ENCODE data around the gene SNX32. TPM values are rescaled to one million over a fixed set of nuclear protein-coding genes. Genes with fewer than 3 reads are reported as not detected.
"Not testable (repeated sequence)": the region's sequence is repeated elsewhere in the genome, so short reads cannot be mapped to it uniquely, and the experiment has no call there.

Gene SNX32
- total RNA-seq, 2 experiments from 2014 or later: 3.0 to 3.3 TPM

GRCh38 chr11:65816696-65817095 is 17.1 kb upstream of the SNX32 start:
- CTCF ChIA-PET: interaction anchor here (1.1 to 4.9 kb wide), 8 partner anchors 16 to 105 kb away, joined by 3 to 89 read pairs (median 8); partner anchors contain the start of genes AP5B1, KAT5 and SNX32
- POLR2A ChIA-PET: interaction anchor here (0.6 to 2.2 kb wide), 3 partner anchors 14 to 105 kb away, joined by 3 to 9 read pairs (median 3); partner anchors contain the start of genes AP5B1 and KAT5

GRCh38 chr11:65817312-65817834 is 16.4 kb upstream of the SNX32 start:
- CTCF ChIA-PET: interaction anchor here (0.5 to 4.9 kb wide), 18 partner anchors 15 to 184 kb away, joined by 3 to 89 read pairs (median 4); partner anchors contain the start of genes AP5B1, KAT5 and SNX32
- POLR2A ChIA-PET: interaction anchor here (0.7 to 2.2 kb wide), 4 partner anchors 37 to 860 kb away, joined by 3 to 9 read pairs (median 3); partner anchors contain the start of genes AP5B1 and KAT5

- POLR2A ChIA-PET: interaction anchor here (0.7 to 1.0 kb wide), 2 partner anchors 106 to 859 kb away, joined by 3 read pairs; partner anchors contain the start of gene KAT5
- CTCF ChIA-PET: interaction anchor here (0.5 to 4.9 kb wide), 32 partner anchors 10 to 191 kb away, joined by 3 to 89 read pairs (median 4); partner anchors contain the start of genes AP5B1, FOSL1, KAT5 and RNASEH2C
These were observed 15.7 kb upstream of the SNX32 start for GRCh38 chr11:65817835-65818680.

- ChIA-PET POLR2A (no interaction called here), CTCF (interaction anchor here (0.6 to 3.6 kb wide), 3 partner anchors 18 to 41 kb away, joined by 4 to 24 read pairs (median 5); partner anchors contain the start of gene AP5B1)
These were observed 12.7 kb upstream of the SNX32 start for GRCh38 chr11:65821107-65821506.

- ChIA-PET CTCF (interaction anchor here (0.8 to 3.6 kb wide), 4 partner anchors 10 to 46 kb away, joined by 3 to 24 read pairs (median 4); partner anchors contain the start of gene AP5B1), POLR2A (no interaction called here)
These were observed 10.8 kb upstream of the SNX32 start for GRCh38 chr11:65822776-65823528.

- ChIA-PET CTCF (interaction anchor here (0.9 to 2.4 kb wide), 7 partner anchors 8 to 161 kb away, joined by 3 to 17 read pairs (median 4); partner anchors contain the start of gene KAT5), POLR2A (interaction anchor here (0.6 kb wide), 1 partner anchor 35 kb away, joined by 3 read pairs; no protein-coding TSS in a partner anchor)
These were observed 6.6 kb upstream of the SNX32 start for GRCh38 chr11:65826984-65827735.

- POLR2A ChIA-PET: no interaction called here
These were observed 4.3 kb upstream of the SNX32 start for GRCh38 chr11:65829459-65829858.

GRCh38 chr11:65832231-65832630 is 1.5 kb upstream of the SNX32 start:
- ChIA-PET CTCF (interaction anchor here (0.9 to 3.6 kb wide), 4 partner anchors 14 to 55 kb away, joined by 3 to 21 read pairs (median 7); no protein-coding TSS in a partner anchor), POLR2A (interaction anchor here (0.6 to 1.7 kb wide), 4 partner anchors 27 to 503 kb away, joined by 3 to 5 read pairs (median 3); partner anchors contain the start of genes MUS81 and RELA)

More at GRCh38 chr11:65829459-65829858, 4.3 kb upstream of the SNX32 start:
- CTCF ChIA-PET: interaction anchor here (0.7 to 0.8 kb wide), 2 partner anchors 11 to 55 kb away, joined by 3 to 5 read pairs; no protein-coding TSS in a partner anchor

- CTCF ChIA-PET: interaction anchor here (0.9 to 3.6 kb wide), 5 partner anchors 16 to 122 kb away, joined by 3 to 21 read pairs (median 8); partner anchors contain the start of gene KAT5
- POLR2A ChIA-PET: interaction anchor here (1.3 to 1.7 kb wide), 2 partner anchors 16 to 25 kb away, joined by 5 to 6 read pairs; partner anchors contain the start of gene MUS81
These were observed 439 bp downstream of the SNX32 start for GRCh38 chr11:65834202-65834601.

GRCh38 chr11:65842144-65842543 is 8.4 kb downstream of the SNX32 start:
- ChIA-PET POLR2A (no interaction called here), CTCF (interaction anchor here (0.6 to 1.7 kb wide), 4 partner anchors 15 to 1005 kb away, joined by 3 to 5 read pairs (median 4); no protein-coding TSS in a partner anchor)

GRCh38 chr11:65843811-65844210 is 10.0 kb downstream of the SNX32 start:
- CTCF ChIA-PET: interaction anchor here (0.6 to 1.7 kb wide), 4 partner anchors 31 to 1113 kb away, joined by 3 to 4 read pairs (median 4); no protein-coding TSS in a partner anchor

GRCh38 chr11:65844231-65844872 is 10.6 kb downstream of the SNX32 start:
- CTCF ChIA-PET: interaction anchor here (0.6 kb wide), 1 partner anchor 31 kb away, joined by 3 read pairs; no protein-coding TSS in a partner anchor

More at GRCh38 chr11:65843811-65844210, 10.0 kb downstream of the SNX32 start:
- POLR2A ChIA-PET: interaction anchor here (0.9 kb wide), 1 partner anchor 9 kb away, joined by 3 read pairs; no protein-coding TSS in a partner anchor

GRCh38 chr11:65847746-65848145 is 14.0 kb downstream of the SNX32 start:
- ChIA-PET POLR2A (interaction anchor here (0.7 kb wide), 2 partner anchors 40 to 202 kb away, joined by 3 to 5 read pairs; no protein-coding TSS in a partner anchor), CTCF (interaction anchor here (0.7 to 0.9 kb wide), 3 partner anchors 40 to 94 kb away, joined by 3 to 4 read pairs (median 3); partner anchors contain the start of gene FIBP)

More at GRCh38 chr11:65844231-65844872, 10.6 kb downstream of the SNX32 start:
- POLR2A ChIA-PET: no interaction called here

- POLR2A ChIA-PET: not testable (repeated sequence)
- CTCF ChIA-PET: interaction anchor here (0.7 to 0.9 kb wide), 4 partner anchors 13 to 68 kb away, joined by 3 to 4 read pairs (median 3); partner anchors contain the start of gene FIBP
These were observed 14.9 kb downstream of the SNX32 start for GRCh38 chr11:65848693-65849092.

GRCh38 chr11:65849366-65849765 is 15.6 kb downstream of the SNX32 start:
- POLR2A ChIA-PET: no interaction called here
- CTCF ChIA-PET: interaction anchor here (0.5 to 3.0 kb wide), 4 partner anchors 10 to 80 kb away, joined by 3 to 13 read pairs (median 3); partner anchors contain the start of gene FIBP

- CTCF ChIA-PET: interaction anchor here (0.6 to 3.0 kb wide), 4 partner anchors 11 to 80 kb away, joined by 3 to 13 read pairs (median 3); no protein-coding TSS in a partner anchor
- POLR2A ChIA-PET: interaction anchor here (2.1 kb wide), 1 partner anchor 16 kb away, joined by 6 read pairs; the partner anchor contains the start of gene SNX32
These were observed 16.0 kb downstream of the SNX32 start for GRCh38 chr11:65849771-65850216.
